Stomach smooth muscle (tissue), 2 donors: Measurements from ENCODE around the gene LRRC1.

Experiments used
- H3K27ac ChIP-seq: one replicate; pipeline ENCODE4 v1.7.0; 2013; ENCODE audit warnings: mild to moderate bottlenecking, low read length, inconsistent platforms
- H3K27me3 ChIP-seq, 2 donors: one replicate each; pipeline ENCODE4 v1.7.0; 2013; ENCODE audit warnings: low read length in 2 of 2; ENCODE audit not compliant: insufficient read depth in 2 of 2, control insufficient read depth in 1 of 2
- H3K36me3 ChIP-seq, 2 donors: one replicate each; pipeline ENCODE4 v1.7.0; 2013; ENCODE audit warnings: low read length in 2 of 2; ENCODE audit not compliant: control insufficient read depth in 2 of 2, insufficient read depth in 2 of 2
- H3K4me1 ChIP-seq: one replicate; pipeline ENCODE4 v1.7.0; 2013; ENCODE audit warnings: low read length; ENCODE audit not compliant: control insufficient read depth, insufficient read depth
- H3K4me3 ChIP-seq, 2 donors: one replicate each; pipeline ENCODE4 v1.7.0; 2013; ENCODE audit warnings: low read length in 2 of 2
- H3K9ac ChIP-seq, 2 donors: one replicate each; pipeline ENCODE4 v1.7.0; 2013; ENCODE audit warnings: low read length in 2 of 2, mild to moderate bottlenecking in 1 of 2
- H3K9me3 ChIP-seq, 2 donors: one replicate each; pipeline ENCODE4 v1.7.0; 2013; ENCODE audit warnings: low read length in 2 of 2; ENCODE audit not compliant: control insufficient read depth in 2 of 2
- donor health status: healthy.
- donor health status: Pancreatic carcinoma.

The LRRC1 gene

GRCh38 chr6:53887316-53887715 is 92.5 kb downstream of the LRRC1 start:
- Histone ChIP-seq H3K36me3 (no peaks in the 10 kb centered on the region), H3K27ac (no peak overlapping the region), H3K4me1 (no peaks in the 10 kb centered on the region), H3K9me3 (no peaks in the 10 kb centered on the region), H3K27me3 (no peaks in the 10 kb centered on the region), H3K4me3 (no peak overlapping the region), H3K9ac (no peak overlapping the region)

GRCh38 chr6:53888931-53889330 is 94.1 kb downstream of the LRRC1 start:
- H3K9me3 ChIP-seq = no peaks in the 10 kb centered on the region
- no peak overlapping the region for H3K4me3 ChIP-seq
- no peaks in the 10 kb centered on the region for H3K4me1 ChIP-seq
- H3K27me3 ChIP-seq = no peaks in the 10 kb centered on the region
- no peaks in the 10 kb centered on the region for H3K36me3 ChIP-seq
- no peak overlapping the region for H3K9ac ChIP-seq
- no peak overlapping the region for H3K27ac ChIP-seq

- Histone ChIP-seq H3K27ac (no peak overlapping the region), H3K9ac (no peak overlapping the region), H3K4me1 (no peaks in the 10 kb centered on the region), H3K36me3 (no peaks in the 10 kb centered on the region), H3K27me3 (no peaks in the 10 kb centered on the region), H3K4me3 (no peak overlapping the region), H3K9me3 (no peaks in the 10 kb centered on the region)
Measured at GRCh38 chr6:53889365-53889764, 94.6 kb downstream of the LRRC1 start.

GRCh38 chr6:53892707-53893106 is 97.9 kb downstream of the LRRC1 start:
- H3K9ac ChIP-seq = no peak overlapping the region
- no peaks in the 10 kb centered on the region for H3K9me3 ChIP-seq
- H3K4me1 ChIP-seq = peaks cover 5% of the 10 kb centered on the region
- H3K27me3 ChIP-seq = no peaks in the 10 kb centered on the region
- H3K36me3 ChIP-seq = no peaks in the 10 kb centered on the region
- no peak overlapping the region for H3K4me3 ChIP-seq
- no peak overlapping the region for H3K27ac ChIP-seq

GRCh38 chr6:53894091-53894490 is 99.3 kb downstream of the LRRC1 start:
- Histone ChIP-seq H3K9ac (no peak overlapping the region), H3K27ac (no peak overlapping the region), H3K36me3 (no peaks in the 10 kb centered on the region), H3K4me3 (no peak overlapping the region), H3K4me1 (peaks cover 5% of the 10 kb centered on the region), H3K9me3 (no peaks in the 10 kb centered on the region), H3K27me3 (no peaks in the 10 kb centered on the region)

GRCh38 chr6:53896196-53896595 is 101.4 kb downstream of the LRRC1 start:
- H3K36me3 ChIP-seq = peaks cover 0 to 6% of the 10 kb centered on the region in 2 donors
- no peaks in the 10 kb centered on the region for H3K27me3 ChIP-seq
- no peaks in the 10 kb centered on the region for H3K9me3 ChIP-seq
- H3K27ac ChIP-seq = no peak overlapping the region
- no peak overlapping the region for H3K9ac ChIP-seq
- no peak overlapping the region for H3K4me3 ChIP-seq
- H3K4me1 ChIP-seq = peaks cover 5% of the 10 kb centered on the region

DNA sequence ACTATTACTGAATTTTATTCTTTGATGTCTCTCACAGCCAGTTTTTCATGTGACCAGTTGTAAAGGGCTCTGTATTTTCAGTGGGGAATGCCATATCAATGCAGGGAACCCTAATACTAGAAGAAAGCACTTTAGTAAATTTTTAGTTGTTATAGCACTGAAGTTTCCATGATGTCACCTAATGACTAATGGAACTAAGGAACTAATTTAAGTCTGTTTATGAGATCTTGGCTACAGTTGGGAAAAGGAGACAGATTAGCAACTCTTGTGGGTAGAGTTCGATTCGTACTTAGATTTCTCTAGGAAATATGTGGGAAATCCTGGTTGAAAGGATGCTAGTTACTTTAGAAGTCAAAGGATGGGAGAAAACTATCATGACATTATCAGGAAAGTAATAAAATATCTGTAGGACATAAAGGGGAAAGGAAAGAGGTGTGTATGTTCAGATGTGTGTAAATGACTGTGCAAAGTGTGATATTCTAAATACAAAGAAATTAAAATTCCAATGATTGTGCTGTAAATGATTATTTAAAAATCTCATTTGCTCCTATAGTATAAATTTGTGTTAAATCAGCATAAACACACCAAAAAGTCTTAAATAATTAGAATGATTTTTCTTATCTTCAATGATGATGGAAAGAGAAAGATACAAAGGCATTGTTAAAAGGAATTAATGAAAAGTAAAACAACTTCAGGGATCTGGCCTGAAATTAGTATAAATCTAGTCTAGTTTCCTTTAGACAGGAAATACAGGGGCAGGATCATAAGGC is 103.4 kb downstream of the LRRC1 start:
- H3K27ac ChIP-seq = no peak overlapping the region
- no peaks in the 10 kb centered on the region for H3K27me3 ChIP-seq
- H3K9ac ChIP-seq = no peak overlapping the region
- H3K4me3 ChIP-seq = no peak overlapping the region
- H3K9me3 ChIP-seq = no peaks in the 10 kb centered on the region
- peaks cover 0 to 10% of the 10 kb centered on the region in 2 donors for H3K36me3 ChIP-seq
- peaks cover 5% of the 10 kb centered on the region for H3K4me1 ChIP-seq

- H3K9ac ChIP-seq = no peak overlapping the region
- no peaks in the 10 kb centered on the region for H3K9me3 ChIP-seq
- no peak overlapping the region for H3K27ac ChIP-seq
- H3K4me1 ChIP-seq = peaks cover 5% of the 10 kb centered on the region
- peaks cover 0 to 13% of the 10 kb centered on the region in 2 donors for H3K36me3 ChIP-seq
- H3K27me3 ChIP-seq = no peaks in the 10 kb centered on the region
- no peak overlapping the region for H3K4me3 ChIP-seq
Measured at GRCh38 chr6:53899512-53899911, 104.7 kb downstream of the LRRC1 start.

- H3K9me3 ChIP-seq = no peaks in the 10 kb centered on the region
- H3K4me3 ChIP-seq = no peak overlapping the region
- peaks cover 0 to 17% of the 10 kb centered on the region in 2 donors for H3K36me3 ChIP-seq
- no peak overlapping the region for H3K9ac ChIP-seq
- H3K4me1 ChIP-seq = no peaks in the 10 kb centered on the region
- H3K27me3 ChIP-seq = no peaks in the 10 kb centered on the region
- no peak overlapping the region for H3K27ac ChIP-seq
Measured at GRCh38 chr6:53903357-53903756, 108.6 kb downstream of the LRRC1 start.

GRCh38 chr6:53906103-53906502 is 111.3 kb downstream of the LRRC1 start:
- H3K4me3 ChIP-seq = no peak overlapping the region
- H3K36me3 ChIP-seq = peaks cover 0 to 11% of the 10 kb centered on the region in 2 donors
- H3K9ac ChIP-seq = no peak overlapping the region
- no peak overlapping the region for H3K27ac ChIP-seq
- no peaks in the 10 kb centered on the region for H3K4me1 ChIP-seq
- no peaks in the 10 kb centered on the region for H3K9me3 ChIP-seq
- no peaks in the 10 kb centered on the region for H3K27me3 ChIP-seq

- Histone ChIP-seq H3K27me3 (no peaks in the 10 kb centered on the region), H3K4me1 (no peaks in the 10 kb centered on the region), H3K4me3 (no peak overlapping the region), H3K36me3 (peaks cover 0 to 11% of the 10 kb centered on the region in 2 donors), H3K9ac (no peak overlapping the region), H3K27ac (no peak overlapping the region), H3K9me3 (no peaks in the 10 kb centered on the region)
Measured at GRCh38 chr6:53906842-53907241, 112.0 kb downstream of the LRRC1 start.
